HepG2 (cell line): ENCODE data around the gene SGIP1. TPM values are rescaled to one million over a fixed set of nuclear protein-coding genes. Genes with fewer than 3 reads are reported as not detected.

Experiments
- ATAC-seq: fragments of 200-7000 bp; cut with Tn5 transposase; 3 replicates; pipeline ENCODE4 v1.9.1; 2020; ENCODE audit warnings: mild to moderate bottlenecking, moderate library complexity
- BruUV-seq: library from RNA; stranded (reverse); fragments of 400-500 nt; replicated peaks from 2 replicates; lab custom pipeline; 2021; lab: Mats Ljungman, UMichigan
- CTCF ChIA-PET: fragments of 300-600 bp; formaldehyde crosslinking; extraction: SDS; loops from one replicate; lab custom pipeline; 2021; ENCODE audit warnings: low total read pairs, inconsistent platforms, low intra/inter-chr PET ratio; lab: Yijun Ruan, JAX
- POLR2A ChIA-PET: fragments of 350-600 bp; sonication (Branson Sonifier 250); formaldehyde crosslinking; loops from one replicate; lab custom pipeline; 2020; ENCODE audit warnings: antibody characterized with exemption, inconsistent platforms; lab: Yijun Ruan, JAX
- DNase-seq: peaks from one replicate; pipeline ENCODE4 v3.0.0-alpha.2; 2015; ENCODE audit warnings: low spot score
- FAIRE-seq: peaks from 3 replicates; lab custom pipeline; 2011; peaks lifted over from hg19 to GRCh38; lab: Jason Lieb, UNC
- H2AFZ ChIP-seq: one replicate; pipeline ENCODE4 v1.6.1; 2011; ENCODE audit warnings: low read length, inconsistent platforms
- H3K27ac ChIP-seq: fragments of 300-600 bp; 3 replicates; pipeline ENCODE4 v1.8.0; 2011; ENCODE audit warnings: mixed run types, mild to moderate bottlenecking, mixed read lengths, low read length, inconsistent platforms; ENCODE audit not compliant: insufficient read depth; ENCODE audit errors: extremely low read length
- H3K27me3 ChIP-seq, 2 experiments: fragments of 200-600 bp in 1 of 2; 2 replicates in 1 of 2; 3 replicates in 1 of 2; pipeline versions ENCODE4 v1.6.0 to v1.8.0; 2011; ENCODE audit warnings: low read length in 2 of 2, mild to moderate bottlenecking in 2 of 2, moderate library complexity in 2 of 2, inconsistent platforms in 1 of 2; ENCODE audit not compliant: insufficient read depth in 2 of 2, control insufficient read depth in 1 of 2
- H3K36me3 ChIP-seq, 2 experiments: fragments of 200-600 bp in 1 of 2; replicated peaks in 1 of 2; 2 replicates in 1 of 2; 3 replicates in 1 of 2; pipeline versions ENCODE4 v1.5.1 to v1.8.0; 2011; ENCODE audit warnings: low read length in 2 of 2, inconsistent platforms in 1 of 2; ENCODE audit not compliant: insufficient read depth in 2 of 2, control insufficient read depth in 1 of 2
- H3K4me1 ChIP-seq: 2 replicates; pipeline ENCODE4 v1.5.1; 2012; ENCODE audit warnings: low read length, inconsistent platforms; ENCODE audit not compliant: insufficient read depth
- H3K4me2 ChIP-seq: 2 replicates; pipeline ENCODE4 v1.6.0; 2011; ENCODE audit warnings: low read depth, low read length, inconsistent platforms
- H3K4me3 ChIP-seq, 3 experiments: fragments of 200-600 bp in 1 of 3; sonication (generic), shearing (Covaris generic) in 1 of 3; replicated peaks in 1 of 3; 2 replicates each; pipeline ENCODE4 v1.5.1; 2011 to 2016; ENCODE audit warnings: low read length in 3 of 3, inconsistent platforms in 2 of 3, low read depth in 2 of 3, mild to moderate bottlenecking in 2 of 3, control low read depth in 1 of 3, mixed read lengths in 1 of 3; ENCODE audit not compliant: insufficient read depth in 1 of 3
- H3K79me2 ChIP-seq: one replicate; pipeline ENCODE4 v1.6.1; 2011; ENCODE audit warnings: low read length, inconsistent platforms; ENCODE audit not compliant: insufficient read depth
- H3K9ac ChIP-seq: 2 replicates; pipeline ENCODE4 v1.6.0; 2011; ENCODE audit warnings: mild to moderate bottlenecking, low read depth, low read length, inconsistent platforms; ENCODE audit not compliant: insufficient read depth
- H3K9me3 ChIP-seq: 2 replicates; pipeline ENCODE4 v1.5.1; 2012; ENCODE audit warnings: mild to moderate bottlenecking, low read length
- H4K20me1 ChIP-seq: 2 replicates; pipeline ENCODE4 v1.6.0; 2011; ENCODE audit warnings: inconsistent platforms, mild to moderate bottlenecking, low read length, moderate library complexity; ENCODE audit not compliant: insufficient read depth
- CHCHD3 ChIP-seq: sonication (generic); formaldehyde crosslinking; IDR thresholded peaks from 2 replicates; pipeline ENCODE4 v1.8.0; 2022; ENCODE audit warnings: mild to moderate bottlenecking, missing genetic modification reagents, moderate library complexity
- EZH2 ChIP-seq: conservative IDR thresholded peaks from 2 replicates; pipeline ENCODE4 v1.6.1; 2012; ENCODE audit warnings: mild to moderate bottlenecking, low read depth, low read length, moderate library complexity
- HOXA7 ChIP-seq: sonication (generic); formaldehyde crosslinking; IDR thresholded peaks from 2 replicates; pipeline ENCODE4 v1.8.1; 2022; ENCODE audit warnings: mild to moderate bottlenecking, missing genetic modification reagents, moderate library complexity
- MTF2 ChIP-seq: sonication (generic); formaldehyde crosslinking; IDR thresholded peaks from 2 replicates; pipeline ENCODE4 v1.5.0; 2020; ENCODE audit warnings: missing genetic modification reagents, borderline replicate concordance
- POGZ ChIP-seq: sonication (generic); formaldehyde crosslinking; IDR thresholded peaks from 2 replicates; pipeline ENCODE4 v1.4.0; 2020; ENCODE audit warnings: mild to moderate bottlenecking, missing genetic modification reagents
- ZBTB33 ChIP-seq: sonication (generic); formaldehyde crosslinking; IDR thresholded peaks from 2 replicates; pipeline ENCODE4 v1.4.0; 2020; ENCODE audit warnings: missing genetic modification reagents
- ZNF292 ChIP-seq: sonication (generic); formaldehyde crosslinking; IDR thresholded peaks from 2 replicates; pipeline ENCODE4 v1.8.1; 2022; ENCODE audit warnings: mild to moderate bottlenecking, low read depth, missing genetic modification reagents, borderline replicate concordance
- WGBS: methylation state at CpG from one replicate; pipeline ENCODE4 v1.1.6; 2017; ENCODE audit warnings: low lambda C conversion rate; 5-methylcytosine and 5-hydroxymethylcytosine counted together
- in situ Hi-C: cut with HindIII; loops from 2 replicates; pipeline ENCODE4 v1.10.0; 2017; ENCODE audit warnings: low pct_unique_long_range_greater_than_20kb; ENCODE audit not compliant: extremely low pct_ligation_motif_present
- intact Hi-C: fragments of 100-400 bp; cut with micrococcal nuclease; formaldehyde crosslinking; loops from one replicate; pipeline ENCODE4 v1.10.0; 2022; ENCODE audit not compliant: unreplicated experiment
- polyA plus RNA-seq, 8 experiments: library from polyadenylated mRNA; depleted of rRNA in 3 of 8; stranded (reverse) in 7 of 8; unstranded in 1 of 8; fragments of >200 nt; fragmentation: Illumina TruSeq in 4 of 8; extraction: Trizol in 4 of 8; gene quantifications; 2 replicates each; pipeline versions ENCODE4 v1.2.1 to v1.2.3, GENCODE V29; 2011 to 2016; ENCODE audit warnings: low read depth in 4 of 8, missing spikeins in 1 of 8, mixed read lengths in 1 of 8; ENCODE audit not compliant: insufficient read depth in 1 of 8
- total RNA-seq, 5 experiments: library from RNA; depleted of rRNA; stranded (reverse); fragments of >200 nt; fragmentation: Illumina TruSeq; extraction: Trizol; gene quantifications; 2 replicates each; pipeline ENCODE4 v1.2.3, GENCODE V29; 2016; ENCODE audit warnings: low read depth in 1 of 5
- TF ChIP-seq, protein P1 (sequence below): sonication (generic); formaldehyde crosslinking; IDR thresholded peaks from 2 replicates; pipeline ENCODE4 v1.4.0; 2020; ENCODE audit warnings: missing genetic modification reagents
- TF ChIP-seq, protein P2 (sequence below): sonication (generic); formaldehyde crosslinking; IDR thresholded peaks from 2 replicates; pipeline ENCODE4 v1.4.0; 2020; ENCODE audit warnings: missing genetic modification reagents

The SGIP1 gene
- total and polyA plus RNA-seq, 2 of the 13 experiments (the other 11 are each of a cell fraction or from before 2014, with no cell fraction given), result not detected

GRCh38 chr1:66676613-66677298 lies 142.8 kb downstream of the SGIP1 start:
- ChIA-PET CTCF (no interaction called here), POLR2A (no interaction called here)
- H2AFZ ChIP-seq, result no peak overlapping the region
- H3K36me3 ChIP-seq, result no peaks in the 10 kb centered on the region
- no peak overlapping the region for H3K9ac ChIP-seq
- intact Hi-C loops, result no loop called here
- no peak overlapping the region for H3K4me2 ChIP-seq
- H3K9me3 ChIP-seq, result no peaks in the 10 kb centered on the region
- H3K79me2 ChIP-seq, result no peaks in the 10 kb centered on the region
- in situ Hi-C loops, result no loop called here
- H3K4me3 ChIP-seq, result no peak overlapping the region
- H3K27me3 ChIP-seq, result no peaks in the 10 kb centered on the region
- no TSS peak for BruUV-seq
- peaks cover 7% of the 10 kb centered on the region; the same call in 1 of the 2 replicates for H3K4me1 ChIP-seq
- H3K27ac ChIP-seq, result no peak overlapping the region
- FAIRE-seq (no peak), DNase-seq (no peak), ATAC-seq (no peak)
- WGBS, result 18% methylated on average over 3 of the region's 3 CpGs
- H4K20me1 ChIP-seq, result no peaks in the 10 kb centered on the region
- no peak for TF ChIP-seq ZBTB33 (CRISPR knock-in tag)
- no peak for TF ChIP-seq CHCHD3 (CRISPR knock-in tag)
- no peak for TF ChIP-seq POGZ (CRISPR knock-in tag)
- TF ChIP-seq, all 625 proteins: peak for 0

DNA sequence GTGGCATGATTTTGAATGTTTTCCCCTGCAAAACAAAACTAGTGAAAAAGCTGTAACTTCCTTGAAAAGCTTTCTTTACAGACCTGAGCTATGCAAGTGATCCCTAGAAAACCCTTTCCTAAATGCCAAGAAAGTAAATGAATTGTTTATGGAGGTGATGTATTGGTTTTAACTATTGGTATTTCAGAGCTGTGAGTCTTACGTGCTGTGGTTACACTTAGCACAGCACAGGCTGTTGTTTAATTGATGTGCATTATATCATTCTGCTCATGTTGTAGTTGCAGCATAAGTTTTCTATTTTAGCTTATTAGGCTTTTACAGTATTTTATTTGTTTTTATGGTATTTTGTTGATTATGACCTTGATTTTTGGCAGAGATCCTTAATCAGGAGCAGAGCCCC lies 144.2 kb downstream of the SGIP1 start:
- H3K4me2 ChIP-seq, result no peak overlapping the region
- no peak for FAIRE-seq
- no peak for ATAC-seq
- in situ Hi-C loops, result no loop called here
- no peaks in the 10 kb centered on the region for H3K27me3 ChIP-seq
- ChIA-PET POLR2A (interaction anchor here (0.5 kb wide), 1 partner anchor 52 kb away, joined by 3 read pairs; no protein-coding TSS in a partner anchor), CTCF (no interaction called here)
- intact Hi-C loops, result no loop called here
- no TSS peak for BruUV-seq
- H3K36me3 ChIP-seq, result no peaks in the 10 kb centered on the region
- no peak for DNase-seq
- H3K9me3 ChIP-seq, result no peaks in the 10 kb centered on the region
- H3K4me1 ChIP-seq, result peaks cover 7% of the 10 kb centered on the region; the same call in 1 of the 2 replicates
- H3K79me2 ChIP-seq, result no peaks in the 10 kb centered on the region
- WGBS, result 0% methylated on average over 1 of the region's 1 CpG
- H3K27ac ChIP-seq, result no peak overlapping the region
- no peak overlapping the region for H3K9ac ChIP-seq
- H3K4me3 ChIP-seq, result no peak overlapping the region
- no peaks in the 10 kb centered on the region for H4K20me1 ChIP-seq
- H2AFZ ChIP-seq, result no peak overlapping the region
- TF ChIP-seq, protein P1, sequence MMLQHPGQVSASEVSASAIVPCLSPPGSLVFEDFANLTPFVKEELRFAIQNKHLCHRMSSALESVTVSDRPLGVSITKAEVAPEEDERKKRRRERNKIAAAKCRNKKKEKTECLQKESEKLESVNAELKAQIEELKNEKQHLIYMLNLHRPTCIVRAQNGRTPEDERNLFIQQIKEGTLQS (CRISPR knock-in tag), result no peak
- TF ChIP-seq, protein P2, sequence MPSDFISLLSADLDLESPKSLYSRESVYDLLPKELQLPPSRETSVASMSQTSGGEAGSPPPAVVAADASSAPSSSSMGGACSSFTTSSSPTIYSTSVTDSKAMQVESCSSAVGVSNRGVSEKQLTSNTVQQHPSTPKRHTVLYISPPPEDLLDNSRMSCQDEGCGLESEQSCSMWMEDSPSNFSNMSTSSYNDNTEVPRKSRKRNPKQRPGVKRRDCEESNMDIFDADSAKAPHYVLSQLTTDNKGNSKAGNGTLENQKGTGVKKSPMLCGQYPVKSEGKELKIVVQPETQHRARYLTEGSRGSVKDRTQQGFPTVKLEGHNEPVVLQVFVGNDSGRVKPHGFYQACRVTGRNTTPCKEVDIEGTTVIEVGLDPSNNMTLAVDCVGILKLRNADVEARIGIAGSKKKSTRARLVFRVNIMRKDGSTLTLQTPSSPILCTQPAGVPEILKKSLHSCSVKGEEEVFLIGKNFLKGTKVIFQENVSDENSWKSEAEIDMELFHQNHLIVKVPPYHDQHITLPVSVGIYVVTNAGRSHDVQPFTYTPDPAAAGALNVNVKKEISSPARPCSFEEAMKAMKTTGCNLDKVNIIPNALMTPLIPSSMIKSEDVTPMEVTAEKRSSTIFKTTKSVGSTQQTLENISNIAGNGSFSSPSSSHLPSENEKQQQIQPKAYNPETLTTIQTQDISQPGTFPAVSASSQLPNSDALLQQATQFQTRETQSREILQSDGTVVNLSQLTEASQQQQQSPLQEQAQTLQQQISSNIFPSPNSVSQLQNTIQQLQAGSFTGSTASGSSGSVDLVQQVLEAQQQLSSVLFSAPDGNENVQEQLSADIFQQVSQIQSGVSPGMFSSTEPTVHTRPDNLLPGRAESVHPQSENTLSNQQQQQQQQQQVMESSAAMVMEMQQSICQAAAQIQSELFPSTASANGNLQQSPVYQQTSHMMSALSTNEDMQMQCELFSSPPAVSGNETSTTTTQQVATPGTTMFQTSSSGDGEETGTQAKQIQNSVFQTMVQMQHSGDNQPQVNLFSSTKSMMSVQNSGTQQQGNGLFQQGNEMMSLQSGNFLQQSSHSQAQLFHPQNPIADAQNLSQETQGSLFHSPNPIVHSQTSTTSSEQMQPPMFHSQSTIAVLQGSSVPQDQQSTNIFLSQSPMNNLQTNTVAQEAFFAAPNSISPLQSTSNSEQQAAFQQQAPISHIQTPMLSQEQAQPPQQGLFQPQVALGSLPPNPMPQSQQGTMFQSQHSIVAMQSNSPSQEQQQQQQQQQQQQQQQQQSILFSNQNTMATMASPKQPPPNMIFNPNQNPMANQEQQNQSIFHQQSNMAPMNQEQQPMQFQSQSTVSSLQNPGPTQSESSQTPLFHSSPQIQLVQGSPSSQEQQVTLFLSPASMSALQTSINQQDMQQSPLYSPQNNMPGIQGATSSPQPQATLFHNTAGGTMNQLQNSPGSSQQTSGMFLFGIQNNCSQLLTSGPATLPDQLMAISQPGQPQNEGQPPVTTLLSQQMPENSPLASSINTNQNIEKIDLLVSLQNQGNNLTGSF (CRISPR knock-in tag), result no peak
- TF ChIP-seq EZH2, result no peak
- TF ChIP-seq HOXA7 (CRISPR knock-in tag), result no peak
- no peak for TF ChIP-seq MTF2 (CRISPR knock-in tag)
- no peak for TF ChIP-seq ZNF292 (CRISPR knock-in tag)
